Left lung (tissue), 10 donors: ENCODE results near the gene HFM1. TPM values are rescaled to one million over a fixed set of nuclear protein-coding genes. Genes with fewer than 3 reads are reported as not detected.

Experiments
- ATAC-seq: fragments of 200-7000 bp; cut with Tn5 transposase; one replicate; pipeline ENCODE4 v1.9.1; 2020; ENCODE audit warnings: moderate library complexity
- DNase-seq, 4 donors: peaks; one replicate each; pipeline ENCODE4 v3.0.0-alpha.2; 2013 to 2020
- H3K27ac ChIP-seq, 2 donors: fragments of 200-600 bp; sonication (generic) in 1 of 2; one replicate each; pipeline versions ENCODE4 v1.5.0 to v1.8.0; 2020 to 2021
- H3K27me3 ChIP-seq, 2 donors: fragments of 200-600 bp; sonication (generic) in 1 of 2; one replicate each; pipeline versions ENCODE4 v1.5.0 to v1.8.0; 2020 to 2021
- H3K36me3 ChIP-seq, 2 donors: fragments of 200-600 bp; sonication (generic) in 1 of 2; one replicate each; pipeline versions ENCODE4 v1.5.0 to v1.8.0; 2020 to 2021
- H3K4me1 ChIP-seq, 2 donors: fragments of 200-600 bp; one replicate each; pipeline ENCODE4 v1.8.0; 2021
- H3K4me3 ChIP-seq, 2 donors: fragments of 200-600 bp; sonication (generic) in 1 of 2; one replicate each; pipeline versions ENCODE4 v1.5.0 to v1.8.0; 2020 to 2021; ENCODE audit warnings: mild to moderate bottlenecking in 1 of 2
- H3K9me3 ChIP-seq, 2 donors: fragments of 200-600 bp; sonication (generic) in 1 of 2; one replicate each; pipeline versions ENCODE4 v1.5.0 to v1.8.0; 2020 to 2021
- CTCF ChIP-seq, 2 donors: fragments of 200-600 bp; sonication (generic) in 1 of 2; IDR thresholded peaks; one replicate each; pipeline versions ENCODE4 v1.5.0 to v1.8.0; 2021; ENCODE audit warnings: antibody characterized with exemption in 2 of 2
- intact Hi-C, 2 donors: fragments of 100-400 bp; cut with DNase I; formaldehyde crosslinking; loops; one replicate each; pipeline versions ENCODE4 v1.11.2 to v1.14.2; 2022
- polyA plus RNA-seq, 6 donors: library from polyadenylated mRNA; unstranded; fragments of 120-200 nt; gene quantifications; one replicate each; pipeline ENCODE4 v1.2.1, GENCODE V29; 2013; ENCODE audit not compliant: insufficient read length in 6 of 6
- total RNA-seq, 2 donors: library from RNA; stranded (reverse); fragmentation: NEBNext Ultra II Directional; extraction: Animal tissue kit (Norgen Biotek cat#: 25700); gene quantifications; one replicate each; pipeline ENCODE4 v1.2.1, GENCODE V29; 2021
- donor health status: DM: no; HTN: yes; CAD: no.
- donor health status: DM: no; HTN: no; CAD: no.

The HFM1 gene
- total and polyA plus RNA-seq, 8 donors, result 0.58 to 14.7 (median 9.4) TPM

GRCh38 chr1:91261655-91262054 is 143.0 kb downstream of the HFM1 start:
- H3K4me3 ChIP-seq, result no peak overlapping the region
- H3K36me3 ChIP-seq, result no peaks in the 10 kb centered on the region
- TF ChIP-seq CTCF (IDR thresholded peaks at IDR 0.05), result no peak
- no peaks in the 10 kb centered on the region for H3K27me3 ChIP-seq
- no peak for ATAC-seq
- H3K27ac ChIP-seq, result no peak overlapping the region
- no peak for DNase-seq
- no peaks in the 10 kb centered on the region for H3K4me1 ChIP-seq
- no peaks in the 10 kb centered on the region for H3K9me3 ChIP-seq
- intact Hi-C loops, result no loop called here

- H3K36me3 ChIP-seq, result no peaks in the 10 kb centered on the region
- ATAC-seq, result no peak
- H3K27ac ChIP-seq, result no peak overlapping the region
- H3K27me3 ChIP-seq, result no peaks in the 10 kb centered on the region
- H3K4me3 ChIP-seq, result no peak overlapping the region
- H3K9me3 ChIP-seq, result no peaks in the 10 kb centered on the region
- H3K4me1 ChIP-seq, result no peaks in the 10 kb centered on the region
- TF ChIP-seq CTCF (IDR thresholded peaks at IDR 0.05), result no peak
- intact Hi-C loops, result no loop called here
- DNase-seq, result no peak
These were observed 159.2 kb downstream of the HFM1 start for GRCh38 chr1:91245435-91245834.

- H3K27me3 ChIP-seq, result no peaks in the 10 kb centered on the region
- no peak overlapping the region for H3K27ac ChIP-seq
- H3K9me3 ChIP-seq, result no peaks in the 10 kb centered on the region
- intact Hi-C loops, result no loop called here
- ATAC-seq (no peak), DNase-seq (no peak)
- TF ChIP-seq CTCF (IDR thresholded peaks at IDR 0.05), result no peak
- H3K4me1 ChIP-seq, result no peaks in the 10 kb centered on the region
- H3K36me3 ChIP-seq, result no peaks in the 10 kb centered on the region
- no peak overlapping the region for H3K4me3 ChIP-seq
These were observed 159.9 kb downstream of the HFM1 start for GRCh38 chr1:91244737-91245136.

- H3K36me3 ChIP-seq, result no peaks in the 10 kb centered on the region
- no peak overlapping the region for H3K27ac ChIP-seq
- DNase-seq (no peak), ATAC-seq (no peak)
- no peaks in the 10 kb centered on the region for H3K4me1 ChIP-seq
- intact Hi-C loops, result no loop called here
- H3K27me3 ChIP-seq, result no peaks in the 10 kb centered on the region
- H3K9me3 ChIP-seq, result no peaks in the 10 kb centered on the region
- H3K4me3 ChIP-seq, result no peak overlapping the region
- no peak for TF ChIP-seq CTCF (IDR thresholded peaks at IDR 0.05)
These were observed 161.5 kb downstream of the HFM1 start for GRCh38 chr1:91243171-91243570.

GRCh38 chr1:91234181-91234580 is 170.5 kb downstream of the HFM1 start:
- H3K4me3 ChIP-seq, result no peak overlapping the region
- intact Hi-C loops, result no loop called here
- H3K27ac ChIP-seq, result no peak overlapping the region
- DNase-seq (no peak), ATAC-seq (no peak)
- H3K27me3 ChIP-seq, result no peaks in the 10 kb centered on the region
- no peaks in the 10 kb centered on the region for H3K9me3 ChIP-seq
- TF ChIP-seq CTCF (IDR thresholded peaks at IDR 0.05), result no peak
- no peaks in the 10 kb centered on the region for H3K36me3 ChIP-seq
- no peaks in the 10 kb centered on the region for H3K4me1 ChIP-seq
